ENCODE measurements around the gene SYNE4.

DNA sequence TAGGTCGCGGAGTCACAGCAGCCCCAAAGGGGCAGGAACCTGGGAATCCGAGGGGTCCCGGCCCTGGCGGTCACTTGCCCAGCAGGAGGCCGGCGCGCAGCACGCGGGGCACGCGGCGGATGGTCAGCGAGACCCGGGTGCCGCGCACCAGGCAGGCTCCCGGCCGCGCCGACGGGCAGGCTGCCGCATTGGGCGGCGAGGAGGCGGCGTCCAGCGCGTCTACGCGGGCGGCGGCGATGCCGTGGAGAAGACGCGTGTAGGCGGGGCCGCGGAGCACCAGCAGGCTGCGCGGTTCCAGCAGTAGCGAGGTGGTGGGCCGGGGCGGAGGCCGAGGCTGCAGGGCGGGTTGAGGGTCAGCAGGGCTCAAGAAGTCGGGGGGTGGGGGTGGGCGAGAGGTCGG lies 607 bp upstream of the SYNE4 start:
- TF ChIP-seq POLR2A (IDR thresholded peaks at IDR 0.05) (no peak), CTCF (IDR thresholded peaks at IDR 0.05) (no peak)
